A549 treated with AZD2906 at 1 μM for 4 hours (cell line): ENCODE data around the gene KAT2B. TPM values are rescaled to one million over a fixed set of nuclear protein-coding genes. Genes with fewer than 3 reads are reported as not detected.

Experiments
- total RNA-seq: library from RNA; stranded (reverse); fragments of 200-300 nt; extraction: Qiagen RNA extraction; gene quantifications from 5 replicates; pipeline ENCODE4 v1.2.3, GENCODE V29; 2022

KAT2B gene
- total RNA-seq: 4.6 to 6.7 TPM (median 5.9 TPM) in 5 replicates

GRCh38 chr3:20039765-20040547 is at the start of gene KAT2B:
Gene KAT2B (plus strand): TSS chr3:20040446. CDS start chr3:20040478, 32 bp downstream.

GRCh38 chr3:20012164-20012563 is 28.1 kb upstream of the KAT2B start, which contains the start of gene PP2D1:
Gene PP2D1 (minus strand): TSS chr3:20012264. CDS start chr3:20012072, 192 bp downstream.

GRCh38 chr3:20185679-20186599 is 145.7 kb downstream of the KAT2B start, which contains the start of gene SGO1:
Gene SGO1 (minus strand): TSS chr3:20186206. CDS start chr3:20184027, 2,179 bp downstream.

Other genes with a start within 250 kb of the KAT2B start
- gene EFHB, start 106.2 kb upstream of the KAT2B start, total RNA-seq: 0.79 to 1.5 TPM (median 1.2 TPM) in 5 replicates
- gene RAB5A, start 93.3 kb upstream of the KAT2B start, total RNA-seq: 41.3 to 66.5 TPM (median 48.0 TPM) in 5 replicates
- not detected in 5 replicates for gene PP2D1, start 28.2 kb upstream of the KAT2B start, total RNA-seq
- 11.8 to 17.6 TPM (median 13.7 TPM) in 5 replicates for gene SGO1, start 145.8 kb downstream of the KAT2B start, total RNA-seq